ENCODE measurements around the gene ADGRV1.

DNA sequence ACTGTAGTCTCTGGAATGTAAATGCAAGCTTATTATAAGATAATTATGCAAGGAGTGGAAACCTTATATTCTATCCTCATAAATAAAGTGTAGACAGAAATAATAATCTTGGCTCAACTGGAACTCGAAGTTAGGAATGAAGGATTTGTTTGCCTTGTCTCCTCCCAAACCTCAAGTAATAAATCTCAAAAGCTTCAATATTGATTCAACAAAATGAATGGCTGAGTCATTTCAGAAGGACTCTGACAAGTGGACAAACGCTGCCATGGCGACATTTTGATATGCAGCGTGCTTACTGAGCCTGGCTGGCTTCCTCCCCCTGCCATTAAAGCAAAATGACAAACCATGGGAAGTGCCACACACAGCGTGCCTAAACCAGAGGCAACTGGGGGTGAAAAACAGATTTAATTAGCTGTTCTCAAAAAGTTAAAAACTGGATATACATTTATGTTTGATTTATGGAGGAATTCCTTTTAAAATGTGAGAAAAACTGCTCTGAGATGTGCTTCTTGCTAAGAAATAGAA lies 10.5 kb upstream of the ADGRV1 start:
- TF ChIP-seq, protein P1, sequence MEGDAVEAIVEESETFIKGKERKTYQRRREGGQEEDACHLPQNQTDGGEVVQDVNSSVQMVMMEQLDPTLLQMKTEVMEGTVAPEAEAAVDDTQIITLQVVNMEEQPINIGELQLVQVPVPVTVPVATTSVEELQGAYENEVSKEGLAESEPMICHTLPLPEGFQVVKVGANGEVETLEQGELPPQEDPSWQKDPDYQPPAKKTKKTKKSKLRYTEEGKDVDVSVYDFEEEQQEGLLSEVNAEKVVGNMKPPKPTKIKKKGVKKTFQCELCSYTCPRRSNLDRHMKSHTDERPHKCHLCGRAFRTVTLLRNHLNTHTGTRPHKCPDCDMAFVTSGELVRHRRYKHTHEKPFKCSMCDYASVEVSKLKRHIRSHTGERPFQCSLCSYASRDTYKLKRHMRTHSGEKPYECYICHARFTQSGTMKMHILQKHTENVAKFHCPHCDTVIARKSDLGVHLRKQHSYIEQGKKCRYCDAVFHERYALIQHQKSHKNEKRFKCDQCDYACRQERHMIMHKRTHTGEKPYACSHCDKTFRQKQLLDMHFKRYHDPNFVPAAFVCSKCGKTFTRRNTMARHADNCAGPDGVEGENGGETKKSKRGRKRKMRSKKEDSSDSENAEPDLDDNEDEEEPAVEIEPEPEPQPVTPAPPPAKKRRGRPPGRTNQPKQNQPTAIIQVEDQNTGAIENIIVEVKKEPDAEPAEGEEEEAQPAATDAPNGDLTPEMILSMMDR (IDR thresholded peaks at IDR 0.05): no peak
- no peak for TF ChIP-seq POLR2A (IDR thresholded peaks at IDR 0.05)
- TF ChIP-seq EP300 (IDR thresholded peaks at IDR 0.05): no peak

All from tibial nerve (tissue), 4 donors.